IMR-90 (cell line): ENCODE results near the gene ADGRD1. TPM values are rescaled to one million over a fixed set of nuclear protein-coding genes. Genes with fewer than 3 reads are reported as not detected.
"Not testable (repeated sequence)": the region's sequence is repeated elsewhere in the genome, so short reads cannot be mapped to it uniquely, and the experiment has no call there.

ENCODE experiments used
- ATAC-seq: fragments of 200-7000 bp; cut with Tn5 transposase; 2 replicates; pipeline ENCODE4 v1.9.1; 2020; ENCODE audit warnings: low read depth, mild to moderate bottlenecking, moderate library complexity
- BruUV-seq: library from RNA; stranded (reverse); fragments of 400-500 nt; replicated peaks from 2 replicates; lab custom pipeline; 2021; lab: Mats Ljungman, UMichigan
- CTCF ChIA-PET: fragments of 300-600 bp; formaldehyde crosslinking; extraction: SDS; loops from one replicate; lab custom pipeline; 2021; ENCODE audit warnings: antibody characterized with exemption; lab: Yijun Ruan, JAX
- POLR2A ChIA-PET: fragments of 300-600 bp; sonication (Branson Sonifier 250); formaldehyde crosslinking; loops from one replicate; lab custom pipeline; 2022; ENCODE audit warnings: antibody characterized with exemption; ENCODE audit not compliant: unreplicated experiment; lab: Charles Lee
- DNase-seq: peaks from one replicate; pipeline ENCODE4 v3.0.0; 2013
- H2AFZ ChIP-seq: replicated peaks from 2 replicates; pipeline ENCODE3; 2013; ENCODE audit warnings: low read length, mild to moderate bottlenecking; ENCODE audit not compliant: poor library complexity
- H2AK5ac ChIP-seq: 2 replicates; pipeline ENCODE4 v1.6.1; 2013; ENCODE audit warnings: low read depth, low read length, inconsistent platforms
- H2AK9ac ChIP-seq: replicated peaks from 2 replicates; pipeline ENCODE3; 2013; ENCODE audit warnings: mild to moderate bottlenecking, low read depth, low read length, moderate library complexity; ENCODE audit not compliant: poor library complexity
- H2BK120ac ChIP-seq: 2 replicates; pipeline ENCODE4 v1.6.1; 2013; ENCODE audit warnings: low read depth, low read length, inconsistent platforms
- H2BK15ac ChIP-seq: 3 replicates; pipeline ENCODE4 v1.6.1; 2013; ENCODE audit warnings: low read depth, low read length, inconsistent platforms
- H2BK20ac ChIP-seq: 2 replicates; pipeline ENCODE4 v1.6.1; 2013; ENCODE audit warnings: low read depth, mild to moderate bottlenecking, inconsistent platforms, low read length, moderate library complexity
- H2BK5ac ChIP-seq: 2 replicates; pipeline ENCODE4 v1.6.1; 2013; ENCODE audit warnings: mild to moderate bottlenecking, low read depth, low read length, inconsistent platforms; ENCODE audit not compliant: poor library complexity, severe bottlenecking
- H3K14ac ChIP-seq: replicated peaks from 2 replicates; pipeline ENCODE4 v1.6.1; 2013; ENCODE audit warnings: low read depth, low read length, inconsistent platforms
- H3K18ac ChIP-seq: 2 replicates; pipeline ENCODE4 v1.6.1; 2013; ENCODE audit warnings: low read depth, low read length, control low read depth
- H3K23ac ChIP-seq: 2 replicates; pipeline ENCODE4 v1.6.1; 2013; ENCODE audit warnings: low read depth, low read length, inconsistent platforms
- H3K27ac ChIP-seq: 2 replicates; pipeline ENCODE4 v1.5.1; 2013; ENCODE audit warnings: mild to moderate bottlenecking, control low read depth, low read length; ENCODE audit not compliant: insufficient read depth
- H3K27me3 ChIP-seq: 2 replicates; pipeline ENCODE4 v1.6.1; 2013; ENCODE audit warnings: low read length; ENCODE audit not compliant: control insufficient read depth, insufficient read depth
- H3K36me3 ChIP-seq: 2 replicates; pipeline ENCODE4 v1.6.1; 2013; ENCODE audit warnings: low read length, mixed read lengths; ENCODE audit not compliant: control insufficient read depth, insufficient read depth
- H3K4ac ChIP-seq: 2 replicates; pipeline ENCODE4 v1.6.1; 2013; ENCODE audit warnings: low read depth, low read length, inconsistent platforms
- H3K4me1 ChIP-seq: 2 replicates; pipeline ENCODE4 v1.6.1; 2013; ENCODE audit warnings: low read length, mixed read lengths; ENCODE audit not compliant: control insufficient read depth, insufficient read depth
- H3K4me2 ChIP-seq: 2 replicates; pipeline ENCODE4 v1.6.1; 2013; ENCODE audit warnings: low read depth, mild to moderate bottlenecking, control low read depth, low read length, moderate library complexity
- H3K4me3 ChIP-seq: 2 replicates; pipeline ENCODE4 v1.5.1; 2013; ENCODE audit warnings: low read depth, mild to moderate bottlenecking, control low read depth, low read length, moderate library complexity; ENCODE audit not compliant: insufficient read depth
- H3K56ac ChIP-seq: 2 replicates; pipeline ENCODE4 v1.6.1; 2013; ENCODE audit warnings: low read length, inconsistent platforms; ENCODE audit not compliant: insufficient read depth; ENCODE audit errors: extremely low read depth
- H3K79me1 ChIP-seq, 2 experiments: 2 replicates each; pipeline ENCODE4 v1.6.1; 2013; ENCODE audit warnings: low read length in 2 of 2, inconsistent platforms in 1 of 2, low read depth in 1 of 2
- H3K9ac ChIP-seq: 2 replicates; pipeline ENCODE4 v1.6.1; 2013; ENCODE audit warnings: low read depth, low read length, control low read depth
- H3K9me1 ChIP-seq: 2 replicates; pipeline ENCODE4 v1.6.1; 2013; ENCODE audit warnings: low read length, inconsistent platforms; ENCODE audit not compliant: insufficient read depth
- H3K9me3 ChIP-seq: 2 replicates; pipeline ENCODE4 v1.6.1; 2013; ENCODE audit warnings: low read length; ENCODE audit not compliant: control insufficient read depth, insufficient read depth
- H4K20me1 ChIP-seq: 2 replicates; pipeline ENCODE4 v1.6.1; 2013; ENCODE audit warnings: low read length, inconsistent platforms; ENCODE audit not compliant: insufficient read depth
- H4K5ac ChIP-seq: 2 replicates; pipeline ENCODE4 v1.6.1; 2013; ENCODE audit warnings: mild to moderate bottlenecking, low read depth, low read length, control low read depth
- H4K8ac ChIP-seq, 2 experiments: 2 replicates each; pipeline ENCODE4 v1.6.1; 2013; ENCODE audit warnings: low read depth in 2 of 2, low read length in 2 of 2, control low read depth in 1 of 2, inconsistent platforms in 1 of 2
- H4K91ac ChIP-seq: 2 replicates; pipeline ENCODE4 v1.6.1; 2013; ENCODE audit warnings: low read depth, low read length, inconsistent platforms; ENCODE audit not compliant: insufficient read depth
- BHLHE40 ChIP-seq: fragments of 150-350 bp; IDR thresholded peaks from 2 replicates; pipeline ENCODE4 v1.6.1; 2016; ENCODE audit warnings: mild to moderate bottlenecking, low read depth, low read length
- CEBPB ChIP-seq: IDR thresholded peaks from 2 replicates; pipeline ENCODE4 v1.6.1; 2012; ENCODE audit warnings: low read depth, low read length, improper control_type of control experiment
- CHD1 ChIP-seq: IDR thresholded peaks from 2 replicates; pipeline ENCODE4 v1.6.1; 2012; ENCODE audit warnings: low read depth, low read length, improper control_type of control experiment
- MAFK ChIP-seq: IDR thresholded peaks from 2 replicates; pipeline ENCODE4 v1.6.1; 2012; ENCODE audit warnings: low read depth, low read length, improper control_type of control experiment
- NFE2L2 ChIP-seq: fragments of 150-350 bp; IDR thresholded peaks from 2 replicates; pipeline ENCODE4 v1.6.1; 2016; ENCODE audit warnings: low read depth, mild to moderate bottlenecking, low read length
- RFX5 ChIP-seq: IDR thresholded peaks from 2 replicates; pipeline ENCODE4 v1.8.0; 2012; ENCODE audit warnings: low read depth, mild to moderate bottlenecking, low read length, moderate library complexity
- WGBS, 2 experiments: methylation state at CpG; one replicate each; pipeline versions ENCODE4 v1.1.5 to v1.1.7; 2013; ENCODE audit warnings: missing lambda C conversion rate in 2 of 2; ENCODE audit not compliant: insufficient read length in 1 of 2; ENCODE audit errors: extremely low coverage in 2 of 2; 5-methylcytosine and 5-hydroxymethylcytosine counted together
- dilution Hi-C: fragments of 300-500 bp; cut with HindIII; formaldehyde crosslinking; loops from one replicate; pipeline ENCODE4 v1.14.3; 2018; ENCODE audit warnings: low sequenced_read_pairs; ENCODE audit not compliant: unreplicated experiment
- in situ Hi-C: fragments of 300-500 bp; cut with MboI; formaldehyde crosslinking; loops from 3 replicates; pipeline ENCODE4 v1.14.3; 2019; ENCODE audit warnings: low sequenced_read_pairs, inconsistent platforms, mixed read lengths
- intact Hi-C: fragments of 100-400 bp; cut with micrococcal nuclease; formaldehyde crosslinking; loops from 2 replicates; pipeline ENCODE4 v1.10.0; 2022
- polyA plus RNA-seq, 3 experiments: library from polyadenylated mRNA; depleted of rRNA; stranded (reverse); fragments of >200 nt; gene quantifications; 2 replicates each; pipeline ENCODE4 v1.2.3, GENCODE V29; 2012; ENCODE audit warnings: low replicate concordance in 1 of 3
- total RNA-seq: library from RNA; depleted of rRNA; stranded (reverse); fragments of >200 nt; gene quantifications from 2 replicates; pipeline ENCODE4 v1.2.3, GENCODE V29; 2012

ADGRD1 gene
- total and polyA plus RNA-seq, 2 of the 4 experiments (the other 2 are of a cell fraction), result not detected

DNA sequence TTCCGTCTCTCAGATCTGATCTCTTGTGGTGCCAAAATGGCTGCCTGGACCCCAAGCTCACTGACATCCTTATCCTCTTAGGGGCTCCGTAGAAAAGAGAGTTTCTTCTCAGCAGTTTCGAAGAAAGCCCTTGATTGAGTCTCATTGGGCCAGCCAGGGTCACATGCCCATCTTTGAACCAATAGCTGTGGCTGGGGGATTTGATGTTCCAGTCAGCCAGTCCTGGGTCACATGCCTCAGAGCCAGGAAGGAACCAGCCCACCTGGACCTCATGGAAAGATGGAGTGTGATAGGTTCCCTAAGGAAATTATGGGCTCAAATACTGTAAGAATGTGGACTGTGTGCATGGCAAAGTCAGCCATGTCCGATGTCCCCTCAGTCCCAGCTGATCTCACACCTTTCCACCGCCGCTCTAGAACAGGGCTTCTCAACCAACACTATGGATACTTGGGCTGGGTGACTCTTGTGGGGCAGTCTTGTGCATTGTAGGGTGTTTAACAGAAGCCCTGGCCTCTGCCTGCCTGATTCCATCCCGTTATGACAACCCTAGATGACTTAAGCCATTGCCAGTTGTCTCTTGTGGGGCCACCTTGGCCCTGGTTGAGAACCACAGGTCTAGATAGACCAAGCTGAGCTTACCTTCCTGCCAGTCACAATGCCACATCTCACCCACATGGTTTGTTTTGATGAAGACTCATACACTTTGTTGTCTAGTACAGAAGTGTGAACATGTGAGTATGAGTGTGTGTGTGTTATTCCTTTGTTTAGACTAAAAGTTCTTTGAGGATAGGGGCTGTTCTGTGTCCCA, 163.9 kb downstream of the ADGRD1 start (continued):
- TF ChIP-seq CEBPB, result no peak

DNA sequence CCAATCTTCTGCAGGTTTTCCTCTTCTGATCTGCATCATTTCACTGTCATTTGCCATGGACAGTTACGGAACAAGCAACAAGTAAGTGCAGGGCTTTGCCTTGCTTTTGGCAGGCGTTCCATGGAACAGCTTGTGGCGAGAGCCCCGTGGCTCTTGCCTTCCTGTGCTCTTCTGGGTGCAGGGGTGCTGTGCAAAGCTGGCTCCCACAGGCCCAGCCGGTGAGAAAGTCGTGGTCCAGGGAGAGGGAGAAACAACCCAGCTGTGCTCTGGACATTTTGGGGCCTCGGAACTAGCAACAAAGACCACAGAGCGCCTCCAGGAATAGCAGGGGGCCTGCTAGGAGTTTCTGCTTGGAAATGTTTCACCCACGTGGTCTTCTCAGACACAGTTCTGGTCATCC, 164.7 kb downstream of the ADGRD1 start:
- Histone ChIP-seq H2AFZ (no peak overlapping the region), H3K27ac (no peak overlapping the region)

DNA sequence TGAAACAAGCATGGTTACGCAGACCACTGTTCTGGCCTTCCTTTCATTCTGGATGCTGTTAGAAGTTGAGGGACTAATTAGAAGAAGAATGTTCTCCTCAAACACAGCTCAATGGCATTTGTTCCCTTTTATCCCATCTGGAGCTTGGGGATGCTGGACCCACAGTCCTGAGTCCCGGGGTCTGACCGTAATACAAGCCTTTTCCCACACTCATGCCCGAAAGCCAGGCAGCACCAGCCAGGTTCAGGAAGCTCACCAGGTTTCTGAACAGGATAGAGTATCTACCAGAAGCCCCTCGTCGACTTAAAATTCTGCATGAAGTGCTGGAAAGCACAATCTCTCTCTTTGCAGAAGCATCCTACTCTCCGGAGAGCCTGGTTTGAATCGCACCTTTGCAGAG, 165.6 kb downstream of the ADGRD1 start:
- H3K4ac ChIP-seq, H3K27me3 ChIP-seq, H3K9ac ChIP-seq, H3K79me1 ChIP-seq, H3K27ac ChIP-seq, DNase-seq, intact Hi-C loops, H4K91ac ChIP-seq, H3K18ac ChIP-seq, H3K36me3 ChIP-seq, H3K4me1 ChIP-seq, ATAC-seq, H2BK15ac ChIP-seq, H2BK120ac ChIP-seq, H2BK20ac ChIP-seq, H3K4me2 ChIP-seq, H2AK9ac ChIP-seq, H4K5ac ChIP-seq, dilution Hi-C loops, H2AK5ac ChIP-seq, H2BK5ac ChIP-seq, POLR2A ChIA-PET, H3K9me1 ChIP-seq, H3K4me3 ChIP-seq, H4K20me1 ChIP-seq, H3K56ac ChIP-seq, H3K14ac ChIP-seq, CTCF ChIA-PET, BruUV-seq, H4K8ac ChIP-seq, H2AFZ ChIP-seq, H3K23ac ChIP-seq: not testable (repeated sequence)
- H3K9me3 ChIP-seq, result peaks cover 33% of the 10 kb centered on the region
- WGBS, 2 experiments, result no CpG with 5 or more reads among the region's 8 CpGs
- in situ Hi-C loops, result loop anchor here (25.0 kb wide), 1 partner anchor 718 kb away; the partner anchor contains the start of gene MMP17

More for the DNA sequence above, 164.7 kb downstream of the ADGRD1 start:
- Histone ChIP-seq H2BK20ac (no peak overlapping the region), H3K4ac (no peak overlapping the region), H3K9me1 (no peaks in the 10 kb centered on the region), H3K36me3 (no peaks in the 10 kb centered on the region), H3K9me3 (peaks cover 31% of the 10 kb centered on the region), H4K20me1 (no peaks in the 10 kb centered on the region), H4K91ac (no peak overlapping the region), H3K23ac (no peak overlapping the region), H2AK5ac (no peak overlapping the region), H3K56ac (no peak overlapping the region), H2BK5ac (no peak overlapping the region), H4K8ac (no peak overlapping the region), H2BK120ac (no peak overlapping the region), H3K4me2 (no peak overlapping the region), H3K9ac (no peak overlapping the region), H3K4me3 (no peak overlapping the region), H3K4me1 (no peaks in the 10 kb centered on the region), H3K79me1 (no peaks in the 10 kb centered on the region), H2BK15ac (no peak overlapping the region), H2AK9ac (no peak overlapping the region), H3K18ac (no peak overlapping the region), H4K5ac (no peak overlapping the region), H3K27me3 (no peaks in the 10 kb centered on the region), H3K14ac (no peak overlapping the region)
- BruUV-seq, result no TSS peak
- CTCF ChIA-PET, result no interaction called here
- TF ChIP-seq MAFK, result no peak
- no peak for TF ChIP-seq RFX5
- TF ChIP-seq CHD1, result no peak
- no peak for TF ChIP-seq NFE2L2
- no peak for TF ChIP-seq BHLHE40
- no peak for ATAC-seq
- intact Hi-C loops, result no loop called here
- dilution Hi-C loops, result no loop called here
- WGBS, 2 experiments, result 13% methylated on average over 3 of the region's 9 CpGs; no CpG with 5 or more reads in 1 of the 2 experiments
- POLR2A ChIA-PET, result no interaction called here
- in situ Hi-C loops, result loop anchor here (25.0 kb wide), 1 partner anchor 719 kb away; the partner anchor contains the start of gene MMP17
- DNase-seq, result no peak
